KG1 (cell line): Measurements from ENCODE around the gene ZNF516.

Experiments used
- DNase-seq: peaks from one replicate; lab custom pipeline; 2025; lab: John Stamatoyannopoulos, UW

ZNF516 gene

GRCh38 chr18:76380791-76381405, 114.1 kb downstream of the ZNF516 start:
- no peak for DNase-seq

DNA sequence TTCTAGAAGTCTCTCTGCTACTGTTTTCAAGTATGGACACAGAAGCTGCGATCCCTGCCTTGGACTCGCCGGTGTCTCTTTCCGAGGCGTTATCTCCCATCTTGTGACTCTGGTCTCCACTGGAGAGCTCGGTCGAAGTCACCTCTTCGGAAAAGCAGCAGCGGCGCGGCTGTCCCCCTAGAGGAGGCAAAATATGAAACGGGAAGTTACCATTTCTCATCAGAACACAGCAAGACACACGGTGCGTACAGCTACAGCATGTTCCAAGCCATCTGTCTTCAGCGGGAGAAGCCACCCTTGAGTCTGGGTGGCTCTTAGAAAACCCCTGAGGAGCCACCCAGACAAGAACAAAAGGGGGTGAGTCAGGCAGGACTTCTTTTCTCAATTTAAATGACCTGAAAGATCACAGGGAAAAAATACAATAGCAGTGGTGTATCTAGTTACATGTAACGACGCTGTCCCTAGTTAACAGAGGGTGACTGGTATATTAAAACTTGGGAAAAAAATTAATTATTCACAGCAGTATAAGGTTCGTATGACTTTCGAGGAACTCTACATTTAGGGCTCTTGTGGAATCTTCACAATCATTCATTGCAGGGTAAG, 114.8 kb downstream of the ZNF516 start:
- no peak for DNase-seq

- DNase-seq, result no peak
Measured at GRCh38 chr18:76379226-76380126, 115.6 kb downstream of the ZNF516 start.

GRCh38 chr18:76378526-76379215, 116.4 kb downstream of the ZNF516 start:
- no peak for DNase-seq

DNA sequence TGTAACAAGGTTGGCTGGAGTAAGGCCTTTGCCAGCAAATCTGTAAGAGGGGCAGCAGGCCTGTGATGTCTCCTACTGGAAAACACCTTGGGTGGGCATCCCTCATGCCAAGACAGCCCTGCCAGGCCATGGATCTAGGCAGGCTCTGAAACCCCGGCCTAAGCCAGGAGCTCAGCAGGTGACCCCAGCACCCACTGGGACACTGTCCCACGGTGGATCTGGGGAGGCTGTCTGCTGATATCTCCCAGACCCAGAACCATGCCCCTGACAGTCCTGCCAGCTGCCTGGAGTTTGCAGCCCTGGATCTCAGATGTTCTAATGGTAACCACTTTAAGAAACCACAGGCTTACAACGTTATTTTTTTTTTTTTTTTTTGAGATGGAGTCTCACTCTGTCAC, 117.7 kb downstream of the ZNF516 start:
- DNase-seq, result no peak

GRCh38 chr18:76376668-76377358, 118.2 kb downstream of the ZNF516 start:
- DNase-seq, result no peak

- DNase-seq, result no peak
Measured at GRCh38 chr18:76376225-76376624, 118.8 kb downstream of the ZNF516 start.

GRCh38 chr18:76374330-76375281, 120.4 kb downstream of the ZNF516 start:
- peak; percentile 10 for DNase-seq

DNA sequence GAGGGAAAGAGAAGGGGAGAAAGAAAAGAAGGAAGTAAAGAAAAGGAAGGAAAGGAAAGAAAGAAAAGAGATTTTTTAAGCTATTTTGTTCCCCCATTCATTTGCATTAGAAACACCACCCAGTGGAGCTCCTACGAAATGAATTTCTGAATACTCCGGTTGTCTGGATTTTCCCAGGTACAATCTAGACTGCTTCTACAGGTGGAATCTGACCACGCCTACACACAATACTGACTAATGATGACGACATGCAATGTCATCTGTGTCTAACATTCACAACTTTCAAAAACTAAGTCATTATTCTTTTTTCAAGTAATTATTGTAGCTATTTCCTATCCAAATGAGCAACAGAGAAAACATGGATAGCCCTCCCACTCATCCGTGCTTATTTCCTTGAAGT, 121.7 kb downstream of the ZNF516 start:
- DNase-seq, result no peak

- no peak for DNase-seq
Measured at GRCh38 chr18:76371301-76372203, 123.5 kb downstream of the ZNF516 start.

DNA sequence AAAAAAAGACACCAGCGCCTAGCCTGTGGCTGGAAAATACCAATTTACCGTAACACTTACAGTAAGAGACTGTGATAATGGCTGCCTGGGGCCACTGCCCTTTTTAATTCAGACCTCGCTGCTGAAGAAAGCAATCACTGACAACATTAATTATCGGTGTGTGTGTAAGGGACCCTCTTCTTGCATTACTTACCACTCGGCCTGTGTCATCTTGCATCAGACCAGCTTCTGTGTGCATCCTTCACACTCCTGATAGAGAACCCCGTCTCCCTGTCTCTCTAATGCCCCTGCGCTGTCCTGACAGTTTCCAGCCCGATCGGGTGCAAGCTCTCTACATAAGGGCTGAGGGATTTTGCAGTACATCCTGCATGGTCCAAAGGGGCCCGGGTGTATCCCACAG, 124.4 kb downstream of the ZNF516 start:
- DNase-seq, result no peak

GRCh38 chr18:76370201-76370600, 124.8 kb downstream of the ZNF516 start:
- no peak for DNase-seq

DNA sequence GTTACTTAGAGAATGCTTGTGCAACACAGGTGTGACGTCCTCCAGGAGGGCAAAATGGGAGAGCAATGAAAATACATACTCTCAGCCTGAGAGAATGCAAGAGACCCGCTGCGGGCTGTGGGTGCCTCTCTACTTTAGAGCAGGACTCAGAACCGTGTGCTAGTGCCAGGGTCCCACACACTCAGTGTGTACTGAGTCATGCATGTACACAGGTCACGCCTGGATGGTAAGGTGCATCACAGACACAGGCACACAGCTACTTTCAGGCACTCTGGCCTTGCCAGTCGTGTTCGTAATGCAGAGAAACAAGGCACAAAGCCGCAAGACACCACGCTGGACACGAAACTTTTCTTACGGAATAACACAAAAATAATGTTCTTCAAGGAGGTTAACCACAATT, 125.3 kb downstream of the ZNF516 start:
- no peak for DNase-seq

GRCh38 chr18:76368976-76369375, 126.1 kb downstream of the ZNF516 start:
- DNase-seq, result no peak

GRCh38 chr18:76368271-76368670, 126.8 kb downstream of the ZNF516 start:
- no peak for DNase-seq

- no peak for DNase-seq
Measured at GRCh38 chr18:76367168-76368125, 127.6 kb downstream of the ZNF516 start.

- no peak for DNase-seq
Measured at GRCh38 chr18:76365561-76365960, 129.5 kb downstream of the ZNF516 start.
